ENCODE results near the gene NDUFAF2.

NDUFAF2 gene

DNA sequence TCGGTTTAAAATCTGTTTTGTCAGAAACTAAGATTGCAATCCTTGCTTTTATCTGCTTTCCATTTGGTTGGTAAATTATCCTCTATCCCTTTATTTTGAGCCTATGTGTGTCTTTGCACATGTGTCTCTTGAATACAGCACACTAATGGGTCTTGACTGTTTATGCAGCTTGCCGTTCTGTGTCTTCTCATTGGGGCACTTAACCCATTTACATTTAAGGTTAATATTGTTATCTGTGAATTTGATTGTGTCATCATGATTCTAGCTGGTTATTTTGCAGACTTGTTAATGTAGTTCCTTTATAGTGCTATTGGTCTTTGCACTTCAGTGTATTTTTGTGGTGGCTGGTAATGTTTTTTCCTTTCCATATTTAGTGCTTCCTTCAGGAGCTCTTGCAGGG is 253.6 kb downstream of the NDUFAF2 start:
- TF ChIP-seq, protein P1, sequence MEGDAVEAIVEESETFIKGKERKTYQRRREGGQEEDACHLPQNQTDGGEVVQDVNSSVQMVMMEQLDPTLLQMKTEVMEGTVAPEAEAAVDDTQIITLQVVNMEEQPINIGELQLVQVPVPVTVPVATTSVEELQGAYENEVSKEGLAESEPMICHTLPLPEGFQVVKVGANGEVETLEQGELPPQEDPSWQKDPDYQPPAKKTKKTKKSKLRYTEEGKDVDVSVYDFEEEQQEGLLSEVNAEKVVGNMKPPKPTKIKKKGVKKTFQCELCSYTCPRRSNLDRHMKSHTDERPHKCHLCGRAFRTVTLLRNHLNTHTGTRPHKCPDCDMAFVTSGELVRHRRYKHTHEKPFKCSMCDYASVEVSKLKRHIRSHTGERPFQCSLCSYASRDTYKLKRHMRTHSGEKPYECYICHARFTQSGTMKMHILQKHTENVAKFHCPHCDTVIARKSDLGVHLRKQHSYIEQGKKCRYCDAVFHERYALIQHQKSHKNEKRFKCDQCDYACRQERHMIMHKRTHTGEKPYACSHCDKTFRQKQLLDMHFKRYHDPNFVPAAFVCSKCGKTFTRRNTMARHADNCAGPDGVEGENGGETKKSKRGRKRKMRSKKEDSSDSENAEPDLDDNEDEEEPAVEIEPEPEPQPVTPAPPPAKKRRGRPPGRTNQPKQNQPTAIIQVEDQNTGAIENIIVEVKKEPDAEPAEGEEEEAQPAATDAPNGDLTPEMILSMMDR (conservative IDR thresholded peaks at IDR 0.05; ENCODE audit: control insufficient read depth, insufficient read depth, low read depth, low read length): no peak
- DNase-seq (ENCODE audit: low read depth): no peak
- H3K4me3 ChIP-seq (ENCODE audit: control insufficient read depth, low read depth, low read length): no peak overlapping the region

DNA sequence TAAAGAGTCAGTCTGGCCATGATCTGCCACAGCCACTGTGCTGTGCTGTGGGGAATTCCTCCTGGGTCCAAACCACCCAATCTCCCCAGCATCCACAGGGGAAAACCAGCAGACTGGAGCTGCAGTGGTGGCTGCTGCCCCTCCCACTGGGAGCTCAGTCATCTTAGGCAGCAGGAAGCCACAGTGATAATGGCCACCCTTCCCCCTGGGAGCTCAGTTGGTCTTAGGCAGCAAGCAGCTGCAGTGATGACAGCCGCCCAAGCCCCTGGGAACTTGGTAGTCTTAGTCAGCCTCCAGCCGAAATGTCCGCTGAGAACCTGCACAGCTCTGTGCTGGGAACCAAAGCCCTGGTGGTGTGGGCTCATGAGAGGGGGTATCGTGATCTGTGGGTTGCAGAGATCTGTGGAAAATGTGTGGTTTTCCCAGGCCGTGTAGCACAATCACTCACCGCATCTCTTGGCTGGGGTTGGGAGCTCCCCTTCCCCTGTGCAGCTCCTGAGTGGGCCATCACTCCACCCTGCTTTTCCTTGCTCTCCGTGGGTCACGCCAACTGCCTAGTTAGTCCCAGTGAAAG is 255.7 kb downstream of the NDUFAF2 start:
- no peak overlapping the region for H3K4me3 ChIP-seq (ENCODE audit: control insufficient read depth, low read depth, low read length)
- TF ChIP-seq, protein P1 (conservative IDR thresholded peaks at IDR 0.05; ENCODE audit: control insufficient read depth, insufficient read depth, low read depth, low read length): no peak
- no peak for DNase-seq (ENCODE audit: low read depth)

DNA sequence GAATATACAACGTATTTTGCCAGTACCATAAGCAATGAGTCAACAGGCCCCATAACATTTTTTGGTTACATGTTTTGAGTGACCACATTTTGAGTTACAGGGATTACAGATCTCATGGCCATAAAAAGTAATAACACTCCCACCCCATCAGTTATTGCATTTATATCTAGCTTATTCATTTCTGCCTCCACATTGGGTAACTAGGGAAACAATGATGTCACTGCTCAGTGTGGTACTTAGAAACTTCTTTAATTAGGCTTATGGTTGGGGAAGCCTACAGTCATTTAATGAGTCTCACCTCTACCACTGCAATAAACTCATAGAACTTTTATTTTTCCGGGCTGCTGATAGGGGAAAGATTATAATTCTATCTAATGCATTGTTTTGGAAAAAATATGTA is 257.2 kb downstream of the NDUFAF2 start:
- H3K4me3 ChIP-seq (ENCODE audit: control insufficient read depth, low read depth, low read length): no peak overlapping the region
- DNase-seq (ENCODE audit: low read depth): peak; percentile 25
- TF ChIP-seq, protein P1 (conservative IDR thresholded peaks at IDR 0.05; ENCODE audit: control insufficient read depth, insufficient read depth, low read depth, low read length): no peak
